ENCODE data around the gene BDH1.

- TF ChIP-seq CTCF (IDR thresholded peaks at IDR 0.05; ENCODE audit: low read depth, low read length) (no peak), POLR2A (IDR thresholded peaks at IDR 0.05; ENCODE audit: extremely low read depth, insufficient read length) (no peak)
Measured at GRCh38 chr3:197504641-197505121, 51.1 kb downstream of the BDH1 start.
